NT2/D1 (cell line): ENCODE data around the gene REEP3.

ENCODE experiments used
- YY1 ChIP-seq: IDR thresholded peaks from 2 replicates; pipeline ENCODE4 v1.6.1; 2011; ENCODE audit not compliant: insufficient read length, insufficient read depth
- ZNF274 ChIP-seq: IDR thresholded peaks from 2 replicates; pipeline ENCODE4 v1.6.1; 2011; ENCODE audit warnings: mild to moderate bottlenecking, low read depth, low read length

DNA sequence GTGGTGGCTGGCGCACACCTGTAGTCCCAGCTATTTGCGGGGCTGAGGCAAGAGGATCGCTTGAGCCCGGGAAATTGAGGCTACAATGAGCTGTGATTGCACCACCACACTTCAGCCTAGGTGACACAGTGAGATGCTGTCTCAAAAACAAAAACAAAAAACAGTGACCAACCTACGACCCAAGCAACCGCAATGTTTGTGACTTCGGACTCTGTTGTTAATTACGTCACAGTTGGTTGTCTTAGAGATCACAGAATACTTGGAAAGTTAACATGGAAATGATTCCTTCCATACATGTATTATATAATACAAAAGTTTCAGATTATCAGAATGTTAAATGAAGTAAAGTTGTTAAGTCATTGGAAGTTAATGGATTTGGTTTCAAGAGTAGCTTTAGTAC is 106.2 kb downstream of the REEP3 start:
- no peak for TF ChIP-seq YY1
- TF ChIP-seq ZNF274: no peak
